ENCODE data around the gene NR2F2.

Gene NR2F2

GRCh38 chr15:96340598-96341512, 10.4 kb downstream of the NR2F2 start:
- peaks cover 24% of the 10 kb centered on the region for H3K4me1 ChIP-seq (ENCODE audit: insufficient read depth, low read length)
- H3K36me3 ChIP-seq (ENCODE audit: insufficient read depth, low read length) = no peaks in the 10 kb centered on the region
- H3K9ac ChIP-seq (ENCODE audit: low read depth, low read length) = peak overlapping the region; percentile 87
- H3K9me3 ChIP-seq (ENCODE audit: control insufficient read depth, insufficient read depth, low read length) = no peaks in the 10 kb centered on the region

- Histone ChIP-seq H3K4me1 (ENCODE audit: insufficient read depth, low read length) (peaks cover 24% of the 10 kb centered on the region), H3K36me3 (ENCODE audit: insufficient read depth, low read length) (no peaks in the 10 kb centered on the region), H3K9me3 (ENCODE audit: control insufficient read depth, insufficient read depth, low read length) (no peaks in the 10 kb centered on the region), H3K9ac (ENCODE audit: low read depth, low read length) (peak overlapping the region; percentile 62; the same call in 1 of the 2 replicates)
These were observed 11.3 kb downstream of the NR2F2 start for GRCh38 chr15:96341513-96342405.

- Histone ChIP-seq H3K9me3 (ENCODE audit: control insufficient read depth, insufficient read depth, low read length) (no peaks in the 10 kb centered on the region), H3K9ac (ENCODE audit: low read depth, low read length) (peak overlapping the region; percentile 35; the same call in 1 of the 2 replicates), H3K36me3 (ENCODE audit: insufficient read depth, low read length) (no peaks in the 10 kb centered on the region), H3K4me1 (ENCODE audit: insufficient read depth, low read length) (peaks cover 21% of the 10 kb centered on the region)
These were observed 12.1 kb downstream of the NR2F2 start for GRCh38 chr15:96342406-96343112.

- Histone ChIP-seq H3K36me3 (ENCODE audit: insufficient read depth, low read length) (no peaks in the 10 kb centered on the region), H3K9ac (ENCODE audit: low read depth, low read length) (peak overlapping the region; percentile 35; the same call in 1 of the 2 replicates), H3K9me3 (ENCODE audit: control insufficient read depth, insufficient read depth, low read length) (no peaks in the 10 kb centered on the region), H3K4me1 (ENCODE audit: insufficient read depth, low read length) (peaks cover 22% of the 10 kb centered on the region)
These were observed 12.9 kb downstream of the NR2F2 start for GRCh38 chr15:96343113-96344059.

- Histone ChIP-seq H3K36me3 (ENCODE audit: insufficient read depth, low read length) (no peaks in the 10 kb centered on the region), H3K9me3 (ENCODE audit: control insufficient read depth, insufficient read depth, low read length) (no peaks in the 10 kb centered on the region), H3K4me1 (ENCODE audit: insufficient read depth, low read length) (peaks cover 27% of the 10 kb centered on the region), H3K9ac (ENCODE audit: low read depth, low read length) (peak overlapping the region; percentile 31; the same call in 1 of the 2 replicates)
These were observed 13.7 kb downstream of the NR2F2 start for GRCh38 chr15:96344060-96344705.

- peaks cover 23% of the 10 kb centered on the region for H3K4me1 ChIP-seq (ENCODE audit: insufficient read depth, low read length)
- no peaks in the 10 kb centered on the region for H3K9me3 ChIP-seq (ENCODE audit: control insufficient read depth, insufficient read depth, low read length)
- no peaks in the 10 kb centered on the region for H3K36me3 ChIP-seq (ENCODE audit: insufficient read depth, low read length)
- peak overlapping the region; percentile 49; the same call in 1 of the 2 replicates for H3K9ac ChIP-seq (ENCODE audit: low read depth, low read length)
These were observed 14.4 kb downstream of the NR2F2 start for GRCh38 chr15:96344706-96345559.

- H3K4me1 ChIP-seq (ENCODE audit: insufficient read depth, low read length) = peaks cover 23% of the 10 kb centered on the region
- no peaks in the 10 kb centered on the region for H3K36me3 ChIP-seq (ENCODE audit: insufficient read depth, low read length)
- H3K9ac ChIP-seq (ENCODE audit: low read depth, low read length) = peak overlapping the region; percentile 49; the same call in 1 of the 2 replicates
- no peaks in the 10 kb centered on the region for H3K9me3 ChIP-seq (ENCODE audit: control insufficient read depth, insufficient read depth, low read length)
These were observed 15.3 kb downstream of the NR2F2 start for GRCh38 chr15:96345560-96346399.

- H3K36me3 ChIP-seq (ENCODE audit: insufficient read depth, low read length) = no peaks in the 10 kb centered on the region
- peaks cover 23% of the 10 kb centered on the region for H3K4me1 ChIP-seq (ENCODE audit: insufficient read depth, low read length)
- no peaks in the 10 kb centered on the region for H3K9me3 ChIP-seq (ENCODE audit: control insufficient read depth, insufficient read depth, low read length)
- H3K9ac ChIP-seq (ENCODE audit: low read depth, low read length) = no peak overlapping the region
These were observed 16.0 kb downstream of the NR2F2 start for GRCh38 chr15:96346409-96346970.

- Histone ChIP-seq H3K9ac (ENCODE audit: low read depth, low read length) (no peak overlapping the region; the same call in 1 of the 2 replicates), H3K4me1 (ENCODE audit: insufficient read depth, low read length) (peaks cover 18% of the 10 kb centered on the region), H3K9me3 (ENCODE audit: control insufficient read depth, insufficient read depth, low read length) (no peaks in the 10 kb centered on the region), H3K36me3 (ENCODE audit: insufficient read depth, low read length) (no peaks in the 10 kb centered on the region)
These were observed 16.9 kb downstream of the NR2F2 start for GRCh38 chr15:96347181-96348111.

- no peak overlapping the region for H3K9ac ChIP-seq (ENCODE audit: low read depth, low read length)
- no peaks in the 10 kb centered on the region for H3K36me3 ChIP-seq (ENCODE audit: insufficient read depth, low read length)
- no peaks in the 10 kb centered on the region for H3K9me3 ChIP-seq (ENCODE audit: control insufficient read depth, insufficient read depth, low read length)
- H3K4me1 ChIP-seq (ENCODE audit: insufficient read depth, low read length) = peaks cover 14% of the 10 kb centered on the region
These were observed 17.9 kb downstream of the NR2F2 start for GRCh38 chr15:96348112-96349027.
